ENCODE data around the gene SYT17. TPM values are rescaled to one million over a fixed set of nuclear protein-coding genes. Genes with fewer than 3 reads are reported as not detected.

The SYT17 gene
- polyA plus RNA-seq, 1 donor (not counting 4 experiments of a cell fraction or from before 2014, with no cell fraction given), result not detected

- Histone ChIP-seq H3K79me2 (ENCODE audit: control insufficient read depth, insufficient read depth, low read length) (no peaks in the 10 kb centered on the region), H3K4me3 (ENCODE audit: control insufficient read depth in 2 of 3, extremely low read depth in 1 of 3, insufficient read depth in 2 of 3, low read depth in 1 of 3, low read length in 3 of 3) (no peak overlapping the region), H3K4me1 (ENCODE audit: control insufficient read depth, extremely low read depth, insufficient read depth, low read length) (no peaks in the 10 kb centered on the region), H4K20me1 (ENCODE audit: control insufficient read depth, extremely low read depth, insufficient read depth, low read length) (no peaks in the 10 kb centered on the region), H3K9me1 (ENCODE audit: control insufficient read depth, extremely low read depth, insufficient read depth, low read length) (no peaks in the 10 kb centered on the region), H3K9ac (ENCODE audit: control insufficient read depth, extremely low read depth, insufficient read depth, low read length) (no peak overlapping the region), H3K27ac (ENCODE audit: control insufficient read depth, insufficient read depth, low read length) (no peak overlapping the region), H3K36me3 (ENCODE audit: control insufficient read depth in 2 of 2, extremely low read depth in 1 of 2, insufficient read depth in 2 of 2, low read length in 2 of 2) (no peaks in the 10 kb centered on the region), H3K9me3 (ENCODE audit: control insufficient read depth, low read depth, low read length) (no peaks in the 10 kb centered on the region), H2AFZ (ENCODE audit: control insufficient read depth, low read length) (no peak overlapping the region), H3K4me2 (ENCODE audit: control insufficient read depth, extremely low read depth, insufficient read depth, low read depth, low read length) (no peak overlapping the region), H3K27me3 (ENCODE audit: control insufficient read depth, extremely low read depth, insufficient read depth, low read length) (no peaks in the 10 kb centered on the region)
- FAIRE-seq, result no peak
- DNase-seq (ENCODE audit: low read depth, low spot score), result no peak
- dilution Hi-C loops (cut with MboI; ENCODE audit: extremely low pct_ligation_motif_present, low sequenced_read_pairs), result no loop called here
- no peak for TF ChIP-seq EZH2 (IDR thresholded peaks at IDR 0.05; ENCODE audit: low read length)
- TF ChIP-seq CTCF (optimal IDR thresholded peaks at IDR 0.05 in 1 of 3, IDR thresholded peaks at IDR 0.05 in 1 of 3, conservative IDR thresholded peaks at IDR 0.05 in 1 of 3; ENCODE audit: extremely low read depth in 1 of 3, insufficient read depth in 2 of 3, low read length in 3 of 3), result no peak
Measured at GRCh38 chr16:19291475-19291874, 123.4 kb downstream of the SYT17 start.

DNA sequence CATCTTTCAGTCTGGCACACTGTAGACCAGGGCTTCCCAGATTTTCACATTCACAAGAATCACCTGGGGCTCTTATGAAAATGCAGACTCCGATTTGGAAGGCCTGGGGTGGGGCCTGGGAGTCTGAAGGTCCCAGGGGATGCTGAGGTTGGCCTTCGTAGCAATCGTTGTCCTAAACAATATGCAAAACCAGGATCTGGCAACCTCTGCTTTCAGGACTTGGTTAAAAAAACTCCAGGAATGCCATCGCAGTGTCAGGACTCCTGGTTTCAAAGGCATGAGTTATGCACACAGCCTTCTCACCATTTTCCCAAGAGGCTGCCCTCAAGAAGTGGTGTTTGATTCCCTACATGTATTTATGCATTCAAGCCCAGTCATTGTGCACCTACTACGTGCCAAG is 124.1 kb downstream of the SYT17 start:
- Histone ChIP-seq H3K36me3 (ENCODE audit: control insufficient read depth in 2 of 2, extremely low read depth in 1 of 2, insufficient read depth in 2 of 2, low read length in 2 of 2) (no peaks in the 10 kb centered on the region), H3K9ac (ENCODE audit: control insufficient read depth, extremely low read depth, insufficient read depth, low read length) (no peak overlapping the region), H2AFZ (ENCODE audit: control insufficient read depth, low read length) (no peak overlapping the region), H3K9me3 (ENCODE audit: control insufficient read depth, low read depth, low read length) (no peaks in the 10 kb centered on the region), H3K4me1 (ENCODE audit: control insufficient read depth, extremely low read depth, insufficient read depth, low read length) (no peaks in the 10 kb centered on the region), H4K20me1 (ENCODE audit: control insufficient read depth, extremely low read depth, insufficient read depth, low read length) (no peaks in the 10 kb centered on the region), H3K27me3 (ENCODE audit: control insufficient read depth, extremely low read depth, insufficient read depth, low read length) (no peaks in the 10 kb centered on the region), H3K27ac (ENCODE audit: control insufficient read depth, insufficient read depth, low read length) (no peak overlapping the region), H3K79me2 (ENCODE audit: control insufficient read depth, insufficient read depth, low read length) (no peaks in the 10 kb centered on the region), H3K9me1 (ENCODE audit: control insufficient read depth, extremely low read depth, insufficient read depth, low read length) (no peaks in the 10 kb centered on the region), H3K4me2 (ENCODE audit: control insufficient read depth, extremely low read depth, insufficient read depth, low read depth, low read length) (no peak overlapping the region), H3K4me3 (ENCODE audit: control insufficient read depth in 2 of 3, extremely low read depth in 1 of 3, insufficient read depth in 2 of 3, low read depth in 1 of 3, low read length in 3 of 3) (no peak overlapping the region)
- dilution Hi-C loops (cut with MboI; ENCODE audit: extremely low pct_ligation_motif_present, low sequenced_read_pairs), result no loop called here
- TF ChIP-seq EZH2 (IDR thresholded peaks at IDR 0.05; ENCODE audit: low read length) (no peak), CTCF (optimal IDR thresholded peaks at IDR 0.05 in 1 of 3, IDR thresholded peaks at IDR 0.05 in 1 of 3, conservative IDR thresholded peaks at IDR 0.05 in 1 of 3; ENCODE audit: extremely low read depth in 1 of 3, insufficient read depth in 2 of 3, low read length in 3 of 3) (no peak)
- DNase-seq (ENCODE audit: low read depth, low spot score) (no peak), FAIRE-seq (no peak)
